H1 (cell line): ENCODE measurements around the gene ZBTB46.

Source experiments
- KDM1A ChIP-seq: fragments of 200-600, 300-600 bp; sonication (generic); IDR thresholded peaks from 2 replicates; pipeline ENCODE4 v1.7.1; 2016; ENCODE audit warnings: mild to moderate bottlenecking, low read length, borderline replicate concordance
- RAD21 ChIP-seq, 2 experiments: IDR thresholded peaks in 1 of 2; conservative IDR thresholded peaks in 1 of 2; 2 replicates each; pipeline ENCODE4 v1.6.1; 2011; ENCODE audit warnings: low read depth in 2 of 2, low read length in 2 of 2, improper control_type of control experiment in 1 of 2, inconsistent platforms in 1 of 2, mild to moderate bottlenecking in 1 of 2, moderate library complexity in 1 of 2
- SAP30 ChIP-seq: fragments of 300-600 bp; sonication (generic); IDR thresholded peaks from 2 replicates; pipeline ENCODE4 v1.7.1; 2012; ENCODE audit warnings: low read length, moderate library complexity, mild to moderate bottlenecking, inconsistent platforms; ENCODE audit not compliant: insufficient read depth, insufficient replicate concordance
- SIN3A ChIP-seq, 2 experiments: IDR thresholded peaks in 1 of 2; conservative IDR thresholded peaks in 1 of 2; 2 replicates each; pipeline ENCODE4 v1.6.1; 2011 to 2012; ENCODE audit warnings: low read length in 2 of 2, improper control_type of control experiment in 1 of 2, low read depth in 1 of 2, mild to moderate bottlenecking in 1 of 2
- TAF7 ChIP-seq: optimal IDR thresholded peaks from 2 replicates; pipeline ENCODE3; 2011; ENCODE audit warnings: low read depth, mild to moderate bottlenecking, inconsistent platforms, low read length, moderate library complexity, borderline replicate concordance
- YY1 ChIP-seq: IDR thresholded peaks from 2 replicates; pipeline ENCODE4 v1.6.1; 2011; ENCODE audit warnings: low read depth, mild to moderate bottlenecking, low read length
- TF ChIP-seq, protein P1 (sequence below), 3 experiments: IDR thresholded peaks; 1 replicate in 2 of 3; 2 replicates in 1 of 3; pipeline versions ENCODE4 v1.5.1 to v1.6.1; 2011; ENCODE audit warnings: low read length in 3 of 3, mild to moderate bottlenecking in 3 of 3, inconsistent platforms in 2 of 3, low read depth in 1 of 3, moderate library complexity in 1 of 3; ENCODE audit not compliant: insufficient read depth in 1 of 3; ENCODE audit errors: control extremely low read depth in 1 of 3

DNA sequence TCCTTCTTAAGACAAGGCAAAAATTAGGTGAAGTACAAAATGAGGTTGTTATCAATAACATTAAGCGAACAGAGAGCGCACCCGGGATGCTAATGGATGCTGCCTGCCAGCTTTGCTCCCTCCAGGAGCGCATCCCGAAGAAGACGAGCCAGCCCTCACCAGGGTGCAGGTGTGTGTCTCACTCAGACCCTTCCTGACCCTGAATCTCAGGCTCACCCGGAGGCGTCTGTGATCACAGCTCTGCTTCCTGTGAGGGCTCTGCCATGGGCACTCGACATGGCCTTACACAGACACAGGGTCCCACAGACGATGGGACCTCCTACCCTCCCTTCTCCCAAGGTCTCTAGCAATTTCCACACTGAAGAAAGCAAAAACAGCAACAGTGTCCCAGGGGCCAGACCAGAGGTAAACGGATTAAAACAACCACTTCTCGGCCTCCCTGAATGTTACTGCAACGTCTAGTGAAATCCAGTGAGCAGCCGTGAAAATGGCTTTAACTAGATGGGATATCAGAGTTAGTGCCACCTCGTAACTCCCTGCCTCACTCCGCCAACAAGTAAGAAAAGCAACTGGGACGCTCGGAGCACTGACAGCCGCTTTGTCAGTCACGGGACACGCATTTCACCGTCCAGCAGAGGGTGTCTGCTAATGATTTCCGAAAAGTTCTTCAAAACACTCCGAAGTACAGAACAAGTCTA is 11.7 kb downstream of the ZBTB46 start:
- peak; percentile 18 to 39; a peak in 2 of 4 replicates for TF ChIP-seq RAD21 (IDR thresholded peaks at IDR 0.05 in 1 of 2, conservative IDR thresholded peaks at IDR 0.05 in 1 of 2; ENCODE audit: low read depth in 2 of 2, low read length in 2 of 2)
- TF ChIP-seq YY1: no peak
- TF ChIP-seq, protein P1, sequence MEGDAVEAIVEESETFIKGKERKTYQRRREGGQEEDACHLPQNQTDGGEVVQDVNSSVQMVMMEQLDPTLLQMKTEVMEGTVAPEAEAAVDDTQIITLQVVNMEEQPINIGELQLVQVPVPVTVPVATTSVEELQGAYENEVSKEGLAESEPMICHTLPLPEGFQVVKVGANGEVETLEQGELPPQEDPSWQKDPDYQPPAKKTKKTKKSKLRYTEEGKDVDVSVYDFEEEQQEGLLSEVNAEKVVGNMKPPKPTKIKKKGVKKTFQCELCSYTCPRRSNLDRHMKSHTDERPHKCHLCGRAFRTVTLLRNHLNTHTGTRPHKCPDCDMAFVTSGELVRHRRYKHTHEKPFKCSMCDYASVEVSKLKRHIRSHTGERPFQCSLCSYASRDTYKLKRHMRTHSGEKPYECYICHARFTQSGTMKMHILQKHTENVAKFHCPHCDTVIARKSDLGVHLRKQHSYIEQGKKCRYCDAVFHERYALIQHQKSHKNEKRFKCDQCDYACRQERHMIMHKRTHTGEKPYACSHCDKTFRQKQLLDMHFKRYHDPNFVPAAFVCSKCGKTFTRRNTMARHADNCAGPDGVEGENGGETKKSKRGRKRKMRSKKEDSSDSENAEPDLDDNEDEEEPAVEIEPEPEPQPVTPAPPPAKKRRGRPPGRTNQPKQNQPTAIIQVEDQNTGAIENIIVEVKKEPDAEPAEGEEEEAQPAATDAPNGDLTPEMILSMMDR (IDR thresholded peaks at IDR 0.05; ENCODE audit: control extremely low read depth in 1 of 3, insufficient read depth in 1 of 3, low read depth in 1 of 3, low read length in 3 of 3): peak; percentile 19 to 35 (median 33); a peak in 3 of 4 replicates
- TF ChIP-seq SIN3A (conservative IDR thresholded peaks at IDR 0.05 in 1 of 2, IDR thresholded peaks at IDR 0.05 in 1 of 2; ENCODE audit: low read depth in 1 of 2, low read length in 2 of 2): no peak
- TF ChIP-seq TAF7: no peak
- no peak for TF ChIP-seq SAP30
- TF ChIP-seq KDM1A: no peak
